HEK293T (cell line): Measurements from ENCODE around the gene CDIPT.

Experiments used
- CTCF ChIA-PET: fragments of 350-600 bp; formaldehyde crosslinking; extraction: SDS; loops from one replicate; lab custom pipeline; 2021; ENCODE audit warnings: antibody characterized with exemption, inconsistent platforms; lab: Yijun Ruan, JAX
- POLR2A ChIA-PET: fragments of 350-600 bp; formaldehyde crosslinking; extraction: SDS; loops from one replicate; lab custom pipeline; 2020; ENCODE audit warnings: antibody characterized with exemption, inconsistent platforms; lab: Yijun Ruan, JAX
- DNase-seq: peaks from one replicate; pipeline ENCODE4 v3.0.0; 2012; ENCODE audit warnings: mixed read lengths; ENCODE audit errors: extremely low spot score
- ARNT ChIP-seq: fragments of 450-650 bp; IDR thresholded peaks from 2 replicates; pipeline ENCODE4 v1.6.1; 2017; ENCODE audit warnings: mild to moderate bottlenecking
- BHLHE40 ChIP-seq: fragments of 450-650 bp; IDR thresholded peaks from 2 replicates; pipeline ENCODE4 v1.6.1; 2016; ENCODE audit warnings: mild to moderate bottlenecking, moderate library complexity, borderline replicate concordance
- CTBP1 ChIP-seq: fragments of 450-650 bp; IDR thresholded peaks from 2 replicates; pipeline ENCODE4 v1.6.1; 2016; ENCODE audit warnings: borderline replicate concordance
- ELF4 ChIP-seq: fragments of 450-650 bp; IDR thresholded peaks from 2 replicates; pipeline ENCODE4 v1.6.1; 2017; ENCODE audit warnings: antibody characterized with exemption
- FOXA1 ChIP-seq: fragments of 450-650 bp; IDR thresholded peaks from 2 replicates; pipeline ENCODE4 v1.6.1; 2016; ENCODE audit warnings: mild to moderate bottlenecking
- FOXK2 ChIP-seq: fragments of 450-650 bp; IDR thresholded peaks from 2 replicates; pipeline ENCODE4 v1.6.1; 2016; ENCODE audit warnings: mild to moderate bottlenecking
- FOXM1 ChIP-seq: fragments of 450-650 bp; IDR thresholded peaks from 2 replicates; pipeline ENCODE4 v1.6.1; 2017; ENCODE audit warnings: mild to moderate bottlenecking, borderline replicate concordance
- HDGF ChIP-seq: fragments of 450-650 bp; IDR thresholded peaks from 2 replicates; pipeline ENCODE4 v1.6.1; 2017; ENCODE audit warnings: antibody characterized with exemption, borderline replicate concordance
- L3MBTL2 ChIP-seq: fragments of 450-650 bp; conservative IDR thresholded peaks from 2 replicates; pipeline ENCODE4 v1.6.1; 2016; ENCODE audit warnings: mild to moderate bottlenecking
- LEF1 ChIP-seq: fragments of 450-650 bp; IDR thresholded peaks from 2 replicates; pipeline ENCODE4 v1.6.1; 2017; ENCODE audit warnings: mild to moderate bottlenecking, borderline replicate concordance
- NFRKB ChIP-seq: fragments of 450-650 bp; IDR thresholded peaks from 2 replicates; pipeline ENCODE4 v1.6.1; 2016; ENCODE audit warnings: mild to moderate bottlenecking, moderate library complexity
- PKNOX1 ChIP-seq: fragments of 450-650 bp; IDR thresholded peaks from 2 replicates; pipeline ENCODE4 v1.6.1; 2016
- SP1 ChIP-seq: fragments of 450-650 bp; IDR thresholded peaks from 2 replicates; pipeline ENCODE4 v1.6.1; 2017
- SUZ12 ChIP-seq: fragments of 450-650 bp; IDR thresholded peaks from 2 replicates; pipeline ENCODE4 v1.6.1; 2016; ENCODE audit warnings: mild to moderate bottlenecking
- TARDBP ChIP-seq: fragments of 450-650 bp; IDR thresholded peaks from 2 replicates; pipeline ENCODE4 v1.6.1; 2016
- ZNF384 ChIP-seq: fragments of 450-650 bp; IDR thresholded peaks from 2 replicates; pipeline ENCODE4 v1.6.1; 2016

The CDIPT gene

GRCh38 chr16:29878172-29878571, 15.1 kb upstream of the CDIPT start:
- no peak for DNase-seq
- TF ChIP-seq FOXK2 (no peak), FOXA1 (no peak), LEF1 (no peak), ARNT (no peak), CTBP1 (no peak), TARDBP (no peak)
- CTCF ChIA-PET = interaction anchor here (1.4 kb wide), 1 partner anchor 10 kb away, joined by 4 read pairs; no protein-coding TSS in a partner anchor
- POLR2A ChIA-PET = interaction anchor here (1.2 to 1.5 kb wide), 3 partner anchors 21 to 50 kb away, joined by 3 to 7 read pairs (median 4); partner anchors contain the start of gene SEZ6L2

- ChIA-PET POLR2A (interaction anchor here (1.0 to 1.5 kb wide), 4 partner anchors 11 to 51 kb away, joined by 3 to 7 read pairs (median 4); partner anchors contain the start of gene SEZ6L2), CTCF (interaction anchor here (1.2 to 1.4 kb wide), 2 partner anchors 9 to 29 kb away, joined by 3 to 4 read pairs; no protein-coding TSS in a partner anchor)
- TF ChIP-seq L3MBTL2 = peak; percentile 85
- TF ChIP-seq PKNOX1 = no peak
- peak; percentile 94 for DNase-seq
These were observed 14.4 kb upstream of the CDIPT start for GRCh38 chr16:29877266-29877961.

GRCh38 chr16:29876594-29877249, 13.7 kb upstream of the CDIPT start:
- CTCF ChIA-PET = interaction anchor here (1.2 kb wide), 1 partner anchor 28 kb away, joined by 3 read pairs; no protein-coding TSS in a partner anchor
- no peak for DNase-seq
- POLR2A ChIA-PET = interaction anchor here (1.0 to 1.5 kb wide), 2 partner anchors 12 to 23 kb away, joined by 3 to 7 read pairs; partner anchors contain the start of gene SEZ6L2
- TF ChIP-seq TARDBP (no peak), SP1 (no peak), FOXM1 (no peak), ARNT (no peak), ZNF384 (no peak), FOXK2 (no peak), CTBP1 (no peak), FOXA1 (no peak)

- ChIA-PET POLR2A (interaction anchor here (1.4 kb wide), 1 partner anchor 50 kb away, joined by 6 read pairs; the partner anchor contains the start of gene KCTD13), CTCF (no interaction called here)
- no peak for DNase-seq
- TF ChIP-seq BHLHE40 = no peak
- TF ChIP-seq ELF4 = no peak
- no peak for TF ChIP-seq TARDBP
- TF ChIP-seq L3MBTL2 = no peak
- TF ChIP-seq SP1 = no peak
- no peak for TF ChIP-seq FOXA1
- no peak for TF ChIP-seq CTBP1
These were observed 13.2 kb upstream of the CDIPT start for GRCh38 chr16:29876217-29876593.

- POLR2A ChIA-PET = interaction anchor here (1.3 to 1.4 kb wide), 2 partner anchors 11 to 51 kb away, joined by 3 to 6 read pairs; partner anchors contain the start of gene KCTD13
- no peak for DNase-seq
- CTCF ChIA-PET = no interaction called here
- no peak for TF ChIP-seq ARNT
- no peak for TF ChIP-seq FOXM1
- TF ChIP-seq ZNF384 = no peak
These were observed 12.2 kb upstream of the CDIPT start for GRCh38 chr16:29875206-29875605.

GRCh38 chr16:29873319-29873718, 10.3 kb upstream of the CDIPT start:
- DNase-seq = no peak
- no peak for TF ChIP-seq L3MBTL2
- no peak for TF ChIP-seq PKNOX1
- TF ChIP-seq ZNF384 = no peak
- TF ChIP-seq ARNT = no peak
- no peak for TF ChIP-seq HDGF
- no peak for TF ChIP-seq FOXK2
- TF ChIP-seq ELF4 = no peak
- no peak for TF ChIP-seq FOXM1
- no peak for TF ChIP-seq TARDBP
- no peak for TF ChIP-seq BHLHE40
- TF ChIP-seq CTBP1 = no peak
- no peak for TF ChIP-seq NFRKB
- no peak for TF ChIP-seq SUZ12
- TF ChIP-seq SP1 = no peak
- no peak for TF ChIP-seq FOXA1
- no peak for TF ChIP-seq LEF1
- POLR2A ChIA-PET = interaction anchor here (1.0 kb wide), 1 partner anchor 66 kb away, joined by 3 read pairs; no protein-coding TSS in a partner anchor
- CTCF ChIA-PET = interaction anchor here (1.0 kb wide), 1 partner anchor 10 kb away, joined by 3 read pairs; the partner anchor contains the start of gene CDIPT
